Fibroblast of villous mesenchyme (primary cell): ENCODE results near the gene PCSK1. TPM values are rescaled to one million over a fixed set of nuclear protein-coding genes. Genes with fewer than 3 reads are reported as not detected.

Source experiments
- DNase-seq: peaks from one replicate; pipeline ENCODE4 v3.0.0-alpha.2; 2010; ENCODE audit warnings: low read depth
- H3K4me3 ChIP-seq: 2 replicates; pipeline ENCODE4 v1.5.1; 2011; ENCODE audit warnings: low read depth, mild to moderate bottlenecking, low read length
- CTCF ChIP-seq: IDR thresholded peaks from 2 replicates; pipeline ENCODE4 v1.5.1; 2012; ENCODE audit warnings: low read depth, mild to moderate bottlenecking, low read length; ENCODE audit not compliant: insufficient read depth
- total RNA-seq: library from RNA; depleted of rRNA; stranded (reverse); fragments of >200 nt; gene quantifications from 2 replicates; pipeline ENCODE4 v1.2.3, GENCODE V29; 2012

Gene PCSK1
- total RNA-seq, 1 donor: under 0.01 TPM

GRCh38 chr5:96470785-96471184 lies 37.7 kb upstream of the PCSK1 start:
- no peak for TF ChIP-seq CTCF
- DNase-seq: no peak
- no peak overlapping the region for H3K4me3 ChIP-seq

GRCh38 chr5:96468956-96469355 lies 35.9 kb upstream of the PCSK1 start:
- no peak for DNase-seq
- TF ChIP-seq CTCF: no peak
- no peak overlapping the region for H3K4me3 ChIP-seq

GRCh38 chr5:96463091-96463490 lies 30.0 kb upstream of the PCSK1 start:
- no peak for TF ChIP-seq CTCF
- H3K4me3 ChIP-seq: no peak overlapping the region
- no peak for DNase-seq

- TF ChIP-seq CTCF: no peak
- H3K4me3 ChIP-seq: no peak overlapping the region
- no peak for DNase-seq
These were observed 26.5 kb upstream of the PCSK1 start for GRCh38 chr5:96459313-96460121.

GRCh38 chr5:96458176-96458575 lies 25.1 kb upstream of the PCSK1 start:
- H3K4me3 ChIP-seq: no peak overlapping the region
- DNase-seq: no peak
- no peak for TF ChIP-seq CTCF

GRCh38 chr5:96455789-96456188 lies 22.7 kb upstream of the PCSK1 start:
- no peak overlapping the region for H3K4me3 ChIP-seq
- no peak for DNase-seq
- TF ChIP-seq CTCF: no peak

GRCh38 chr5:96453394-96453793 lies 20.3 kb upstream of the PCSK1 start:
- no peak for DNase-seq
- H3K4me3 ChIP-seq: no peak overlapping the region
- no peak for TF ChIP-seq CTCF
